Measurements from ENCODE around the gene LGI1. TPM values are rescaled to one million over a fixed set of nuclear protein-coding genes. Genes with fewer than 3 reads are reported as not detected.

Gene LGI1
- total and polyA plus RNA-seq, 9 of the 15 experiments (the other 6 are each of a cell fraction or from before 2014, with no cell fraction given) = not detected

DNA sequence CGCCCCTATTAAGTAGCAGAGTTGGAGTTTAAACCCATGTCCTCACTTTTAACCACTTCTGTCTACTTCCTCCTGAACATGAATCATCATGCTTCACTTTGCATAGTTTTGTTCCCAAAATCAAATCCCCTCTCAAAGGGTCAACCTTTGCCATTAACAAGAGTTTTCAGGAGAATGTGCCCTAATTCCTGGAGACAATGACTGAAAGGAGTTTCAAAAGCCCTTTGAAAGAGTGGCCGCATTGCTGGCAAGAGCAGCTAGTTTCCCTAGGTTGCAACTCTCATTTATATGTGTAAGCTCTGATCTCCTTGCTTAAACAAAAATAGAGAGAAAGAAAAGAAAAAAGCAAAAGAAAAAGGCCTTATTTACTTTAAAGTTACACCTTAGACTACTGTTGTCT lies 9.2 kb downstream of the LGI1 start:
- no peak for ATAC-seq
- H3K4me1 ChIP-seq (replicated peaks in 1 of 2; ENCODE audit: control insufficient read depth in 2 of 2, insufficient read depth in 2 of 2, low read length in 2 of 2) = no peaks in the 10 kb centered on the region
- FAIRE-seq = no peak
- H3K4me2 ChIP-seq (ENCODE audit: insufficient read depth, low read length) = no peak overlapping the region
- ChIA-PET CTCF (ENCODE audit: low intra/inter-chr PET ratio) (no interaction called here), POLR2A (no interaction called here)
- H3K36me3 ChIP-seq (ENCODE audit: control insufficient read depth, insufficient read depth, low read length) = no peaks in the 10 kb centered on the region
- no TSS peak for BruUV-seq (replicated peaks)
- H4K20me1 ChIP-seq (replicated peaks; ENCODE audit: control insufficient read depth, insufficient read depth, low read length) = no peaks in the 10 kb centered on the region
- H3K9me3 ChIP-seq (replicated peaks; ENCODE audit: control insufficient read depth, insufficient read depth, low read depth, low read length) = no peaks in the 10 kb centered on the region
- no peak for DNase-seq (ENCODE audit: extremely low read depth in 1 of 4, low spot score in 3 of 4)
- in situ Hi-C loops (cut with MboI) = no loop called here
- peaks cover 0 to 5% of the 10 kb centered on the region in 2 experiments; a peak in 3 of 5 replicates for H3K27me3 ChIP-seq (ENCODE audit: control insufficient read depth in 2 of 2, insufficient read depth in 2 of 2, low read length in 2 of 2)
- no peak overlapping the region for H3K27ac ChIP-seq (ENCODE audit: extremely low read depth, low read depth, low read length)
- H3K79me2 ChIP-seq (ENCODE audit: control insufficient read depth, insufficient read depth, low read length) = no peaks in the 10 kb centered on the region
- H3K9me1 ChIP-seq (ENCODE audit: control insufficient read depth, insufficient read depth, low read length) = no peaks in the 10 kb centered on the region
- no peak overlapping the region for H3K9ac ChIP-seq (ENCODE audit: insufficient read depth in 1 of 2, low read depth in 2 of 2, low read length in 2 of 2)
- no peak overlapping the region for H3K4me3 ChIP-seq
- no peak overlapping the region for H2AFZ ChIP-seq (ENCODE audit: low read depth, low read length)
- intact Hi-C loops (cut with micrococcal nuclease) = no loop called here
- 6% methylated on average over 2 of the region's 2 CpGs for WGBS (ENCODE audit: insufficient coverage, low coverage, missing lambda C conversion rate)
- TF ChIP-seq, protein P1, sequence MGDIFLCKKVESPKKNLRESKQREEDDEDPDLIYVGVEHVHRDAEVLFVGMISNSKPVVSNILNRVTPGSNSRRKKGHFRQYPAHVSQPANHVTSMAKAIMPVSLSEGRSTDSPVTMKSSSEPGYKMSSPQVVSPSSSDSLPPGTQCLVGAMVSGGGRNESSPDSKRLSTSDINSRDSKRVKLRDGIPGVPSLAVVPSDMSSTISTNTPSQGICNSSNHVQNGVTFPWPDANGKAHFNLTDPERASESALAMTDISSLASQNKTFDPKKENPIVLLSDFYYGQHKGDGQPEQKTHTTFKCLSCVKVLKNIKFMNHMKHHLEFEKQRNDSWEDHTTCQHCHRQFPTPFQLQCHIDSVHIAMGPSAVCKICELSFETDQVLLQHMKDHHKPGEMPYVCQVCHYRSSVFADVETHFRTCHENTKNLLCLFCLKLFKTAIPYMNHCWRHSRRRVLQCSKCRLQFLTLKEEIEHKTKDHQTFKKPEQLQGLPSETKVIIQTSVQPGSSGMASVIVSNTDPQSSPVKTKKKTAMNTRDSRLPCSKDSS (IDR thresholded peaks at IDR 0.05; ENCODE audit: low read depth, partially characterized antibody) = no peak
- TF ChIP-seq, protein P2, sequence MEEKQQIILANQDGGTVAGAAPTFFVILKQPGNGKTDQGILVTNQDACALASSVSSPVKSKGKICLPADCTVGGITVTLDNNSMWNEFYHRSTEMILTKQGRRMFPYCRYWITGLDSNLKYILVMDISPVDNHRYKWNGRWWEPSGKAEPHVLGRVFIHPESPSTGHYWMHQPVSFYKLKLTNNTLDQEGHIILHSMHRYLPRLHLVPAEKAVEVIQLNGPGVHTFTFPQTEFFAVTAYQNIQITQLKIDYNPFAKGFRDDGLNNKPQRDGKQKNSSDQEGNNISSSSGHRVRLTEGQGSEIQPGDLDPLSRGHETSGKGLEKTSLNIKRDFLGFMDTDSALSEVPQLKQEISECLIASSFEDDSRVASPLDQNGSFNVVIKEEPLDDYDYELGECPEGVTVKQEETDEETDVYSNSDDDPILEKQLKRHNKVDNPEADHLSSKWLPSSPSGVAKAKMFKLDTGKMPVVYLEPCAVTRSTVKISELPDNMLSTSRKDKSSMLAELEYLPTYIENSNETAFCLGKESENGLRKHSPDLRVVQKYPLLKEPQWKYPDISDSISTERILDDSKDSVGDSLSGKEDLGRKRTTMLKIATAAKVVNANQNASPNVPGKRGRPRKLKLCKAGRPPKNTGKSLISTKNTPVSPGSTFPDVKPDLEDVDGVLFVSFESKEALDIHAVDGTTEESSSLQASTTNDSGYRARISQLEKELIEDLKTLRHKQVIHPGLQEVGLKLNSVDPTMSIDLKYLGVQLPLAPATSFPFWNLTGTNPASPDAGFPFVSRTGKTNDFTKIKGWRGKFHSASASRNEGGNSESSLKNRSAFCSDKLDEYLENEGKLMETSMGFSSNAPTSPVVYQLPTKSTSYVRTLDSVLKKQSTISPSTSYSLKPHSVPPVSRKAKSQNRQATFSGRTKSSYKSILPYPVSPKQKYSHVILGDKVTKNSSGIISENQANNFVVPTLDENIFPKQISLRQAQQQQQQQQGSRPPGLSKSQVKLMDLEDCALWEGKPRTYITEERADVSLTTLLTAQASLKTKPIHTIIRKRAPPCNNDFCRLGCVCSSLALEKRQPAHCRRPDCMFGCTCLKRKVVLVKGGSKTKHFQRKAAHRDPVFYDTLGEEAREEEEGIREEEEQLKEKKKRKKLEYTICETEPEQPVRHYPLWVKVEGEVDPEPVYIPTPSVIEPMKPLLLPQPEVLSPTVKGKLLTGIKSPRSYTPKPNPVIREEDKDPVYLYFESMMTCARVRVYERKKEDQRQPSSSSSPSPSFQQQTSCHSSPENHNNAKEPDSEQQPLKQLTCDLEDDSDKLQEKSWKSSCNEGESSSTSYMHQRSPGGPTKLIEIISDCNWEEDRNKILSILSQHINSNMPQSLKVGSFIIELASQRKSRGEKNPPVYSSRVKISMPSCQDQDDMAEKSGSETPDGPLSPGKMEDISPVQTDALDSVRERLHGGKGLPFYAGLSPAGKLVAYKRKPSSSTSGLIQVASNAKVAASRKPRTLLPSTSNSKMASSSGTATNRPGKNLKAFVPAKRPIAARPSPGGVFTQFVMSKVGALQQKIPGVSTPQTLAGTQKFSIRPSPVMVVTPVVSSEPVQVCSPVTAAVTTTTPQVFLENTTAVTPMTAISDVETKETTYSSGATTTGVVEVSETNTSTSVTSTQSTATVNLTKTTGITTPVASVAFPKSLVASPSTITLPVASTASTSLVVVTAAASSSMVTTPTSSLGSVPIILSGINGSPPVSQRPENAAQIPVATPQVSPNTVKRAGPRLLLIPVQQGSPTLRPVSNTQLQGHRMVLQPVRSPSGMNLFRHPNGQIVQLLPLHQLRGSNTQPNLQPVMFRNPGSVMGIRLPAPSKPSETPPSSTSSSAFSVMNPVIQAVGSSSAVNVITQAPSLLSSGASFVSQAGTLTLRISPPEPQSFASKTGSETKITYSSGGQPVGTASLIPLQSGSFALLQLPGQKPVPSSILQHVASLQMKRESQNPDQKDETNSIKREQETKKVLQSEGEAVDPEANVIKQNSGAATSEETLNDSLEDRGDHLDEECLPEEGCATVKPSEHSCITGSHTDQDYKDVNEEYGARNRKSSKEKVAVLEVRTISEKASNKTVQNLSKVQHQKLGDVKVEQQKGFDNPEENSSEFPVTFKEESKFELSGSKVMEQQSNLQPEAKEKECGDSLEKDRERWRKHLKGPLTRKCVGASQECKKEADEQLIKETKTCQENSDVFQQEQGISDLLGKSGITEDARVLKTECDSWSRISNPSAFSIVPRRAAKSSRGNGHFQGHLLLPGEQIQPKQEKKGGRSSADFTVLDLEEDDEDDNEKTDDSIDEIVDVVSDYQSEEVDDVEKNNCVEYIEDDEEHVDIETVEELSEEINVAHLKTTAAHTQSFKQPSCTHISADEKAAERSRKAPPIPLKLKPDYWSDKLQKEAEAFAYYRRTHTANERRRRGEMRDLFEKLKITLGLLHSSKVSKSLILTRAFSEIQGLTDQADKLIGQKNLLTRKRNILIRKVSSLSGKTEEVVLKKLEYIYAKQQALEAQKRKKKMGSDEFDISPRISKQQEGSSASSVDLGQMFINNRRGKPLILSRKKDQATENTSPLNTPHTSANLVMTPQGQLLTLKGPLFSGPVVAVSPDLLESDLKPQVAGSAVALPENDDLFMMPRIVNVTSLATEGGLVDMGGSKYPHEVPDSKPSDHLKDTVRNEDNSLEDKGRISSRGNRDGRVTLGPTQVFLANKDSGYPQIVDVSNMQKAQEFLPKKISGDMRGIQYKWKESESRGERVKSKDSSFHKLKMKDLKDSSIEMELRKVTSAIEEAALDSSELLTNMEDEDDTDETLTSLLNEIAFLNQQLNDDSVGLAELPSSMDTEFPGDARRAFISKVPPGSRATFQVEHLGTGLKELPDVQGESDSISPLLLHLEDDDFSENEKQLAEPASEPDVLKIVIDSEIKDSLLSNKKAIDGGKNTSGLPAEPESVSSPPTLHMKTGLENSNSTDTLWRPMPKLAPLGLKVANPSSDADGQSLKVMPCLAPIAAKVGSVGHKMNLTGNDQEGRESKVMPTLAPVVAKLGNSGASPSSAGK (IDR thresholded peaks at IDR 0.05) = no peak
- TF ChIP-seq RNF2 (IDR thresholded peaks at IDR 0.05) (no peak), TGIF2 (CRISPR knock-in tag; IDR thresholded peaks at IDR 0.05) (no peak), KLF1 (tag; IDR thresholded peaks at IDR 0.05) (no peak), FOXJ2 (tag; IDR thresholded peaks at IDR 0.05) (no peak), ZZZ3 (IDR thresholded peaks at IDR 0.05) (no peak), HDAC2 (IDR thresholded peaks at IDR 0.05) (no peak), ELF1 (tag; IDR thresholded peaks at IDR 0.05) (no peak), ZBTB17 (CRISPR knock-in tag; IDR thresholded peaks at IDR 0.05) (no peak), PRPF4 (IDR thresholded peaks at IDR 0.05; ENCODE audit: insufficient read depth, low read depth, low read length, poor library complexity, severe bottlenecking) (no peak), XRCC3 (IDR thresholded peaks at IDR 0.05) (no peak), SMARCA4 (IDR thresholded peaks at IDR 0.05) (no peak)

Data from K562 (cell line).